Measurements from ENCODE around the gene NELFCD.
A peak's percentile ranks its signal among the peaks of the same experiment; 100 is the strongest.
"Not testable (repeated sequence)": the region's sequence is repeated elsewhere in the genome, so short reads cannot be mapped to it uniquely, and the experiment has no call there.

NELFCD gene

GRCh38 chr20:58971429-58971828 is 9.6 kb upstream of the NELFCD start:
- DNase-seq = no peak

- no peak for DNase-seq
Measured at GRCh38 chr20:58973179-58973578, 7.9 kb upstream of the NELFCD start.

GRCh38 chr20:58973866-58974265 is 7.2 kb upstream of the NELFCD start:
- DNase-seq = no peak

- DNase-seq = no peak
Measured at GRCh38 chr20:58975353-58975752, 5.7 kb upstream of the NELFCD start.

- DNase-seq = no peak
Measured at GRCh38 chr20:58976061-58976730, 4.9 kb upstream of the NELFCD start.

- DNase-seq = no peak
Measured at GRCh38 chr20:58978351-58979190, 2.5 kb upstream of the NELFCD start.

- DNase-seq = peak in 3 of 51 donors; percentile 19 to 34 (median 34)
Measured at GRCh38 chr20:58981628-58982364, 740 bp downstream of the NELFCD start.

- no peak for DNase-seq
Measured at GRCh38 chr20:58982406-58983114, 1.5 kb downstream of the NELFCD start.

GRCh38 chr20:58983115-58983468 is 2.0 kb downstream of the NELFCD start:
- not testable (repeated sequence) for DNase-seq

- DNase-seq = no peak
Measured at GRCh38 chr20:58984691-58985090, 3.6 kb downstream of the NELFCD start.

GRCh38 chr20:58985656-58986055 is 4.6 kb downstream of the NELFCD start:
- DNase-seq = no peak

- no peak for DNase-seq
Measured at GRCh38 chr20:58986286-58986967, 5.4 kb downstream of the NELFCD start.

GRCh38 chr20:58986968-58987517 is 6.0 kb downstream of the NELFCD start:
- no peak for DNase-seq

- no peak for DNase-seq
Measured at GRCh38 chr20:58987790-58988564, 6.9 kb downstream of the NELFCD start.

- no peak for DNase-seq
Measured at GRCh38 chr20:58988565-58988882, 7.5 kb downstream of the NELFCD start.

GRCh38 chr20:58989196-58989595 is 8.1 kb downstream of the NELFCD start:
- DNase-seq = no peak

GRCh38 chr20:58990651-58991445 is 9.8 kb downstream of the NELFCD start:
- no peak for DNase-seq

- no peak for DNase-seq
Measured at GRCh38 chr20:58991715-58992114, 10.7 kb downstream of the NELFCD start.

GRCh38 chr20:58992911-58993310 is 11.9 kb downstream of the NELFCD start:
- no peak for DNase-seq
